ENCODE data around the gene PGPEP1. TPM values are rescaled to one million over a fixed set of nuclear protein-coding genes. Genes with fewer than 3 reads are reported as not detected.
"Not testable (repeated sequence)": the region's sequence is repeated elsewhere in the genome, so short reads cannot be mapped to it uniquely, and the experiment has no call there.

The PGPEP1 gene
- total RNA-seq, 1 experiment from 2014 or later: 27.9 TPM

GRCh38 chr19:18361646-18362045 lies 21.2 kb downstream of the PGPEP1 start:
- no peak overlapping the region for H3K27ac Mint-ChIP-seq (ENCODE audit: unreplicated experiment)
- H3K36me3 Mint-ChIP-seq (ENCODE audit: insufficient read depth, unreplicated experiment): peaks cover 65% of the 10 kb centered on the region
- CTCF ChIA-PET: no interaction called here
- no peaks in the 10 kb centered on the region for H3K9me3 Mint-ChIP-seq (ENCODE audit: low read depth, unreplicated experiment)
- no peak overlapping the region for H3K4me3 Mint-ChIP-seq (ENCODE audit: low read depth, unreplicated experiment)
- BruUV-seq (replicated peaks): no TSS peak
- no peak for DNase-seq
- H3K27me3 Mint-ChIP-seq (ENCODE audit: unreplicated experiment): no peaks in the 10 kb centered on the region
- intact Hi-C loops (cut with micrococcal nuclease; ENCODE audit: unreplicated experiment): no loop called here
- H3K4me1 Mint-ChIP-seq (ENCODE audit: low read depth, unreplicated experiment): peaks cover 24% of the 10 kb centered on the region
- TF ChIP-seq CTCF (IDR thresholded peaks at IDR 0.05; ENCODE audit: unreplicated experiment): no peak

GRCh38 chr19:18362934-18363542 lies 22.6 kb downstream of the PGPEP1 start:
- H3K27ac Mint-ChIP-seq (ENCODE audit: unreplicated experiment): no peak overlapping the region

GRCh38 chr19:18363787-18364186 lies 23.4 kb downstream of the PGPEP1 start:
- Mint-ChIP-seq H3K36me3 (ENCODE audit: insufficient read depth, unreplicated experiment) (peaks cover 53% of the 10 kb centered on the region), H3K9me3 (ENCODE audit: low read depth, unreplicated experiment) (no peaks in the 10 kb centered on the region), H3K27ac (ENCODE audit: unreplicated experiment) (no peak overlapping the region), H3K27me3 (ENCODE audit: unreplicated experiment) (no peaks in the 10 kb centered on the region), H3K4me1 (ENCODE audit: low read depth, unreplicated experiment) (peaks cover 17% of the 10 kb centered on the region), H3K4me3 (ENCODE audit: low read depth, unreplicated experiment) (no peak overlapping the region)
- no TSS peak for BruUV-seq (replicated peaks)
- no peak for TF ChIP-seq CTCF (IDR thresholded peaks at IDR 0.05; ENCODE audit: unreplicated experiment)
- DNase-seq: no peak
- intact Hi-C loops (cut with micrococcal nuclease; ENCODE audit: unreplicated experiment): no loop called here
- CTCF ChIA-PET: interaction anchor here (0.9 kb wide), 2 partner anchors 12 to 84 kb away, joined by 3 to 5 read pairs; no protein-coding TSS in a partner anchor

More at GRCh38 chr19:18362934-18363542, 22.6 kb downstream of the PGPEP1 start:
- Mint-ChIP-seq H3K27me3 (ENCODE audit: unreplicated experiment) (no peaks in the 10 kb centered on the region), H3K4me3 (ENCODE audit: low read depth, unreplicated experiment) (no peak overlapping the region), H3K9me3 (ENCODE audit: low read depth, unreplicated experiment) (no peaks in the 10 kb centered on the region), H3K4me1 (ENCODE audit: low read depth, unreplicated experiment) (peaks cover 17% of the 10 kb centered on the region), H3K36me3 (ENCODE audit: insufficient read depth, unreplicated experiment) (peaks cover 60% of the 10 kb centered on the region)
- BruUV-seq (replicated peaks): no TSS peak
- CTCF ChIA-PET: no interaction called here
- intact Hi-C loops (cut with micrococcal nuclease; ENCODE audit: unreplicated experiment): no loop called here
- TF ChIP-seq CTCF (IDR thresholded peaks at IDR 0.05; ENCODE audit: unreplicated experiment): no peak
- no peak for DNase-seq

- H3K27me3 Mint-ChIP-seq (ENCODE audit: unreplicated experiment); intact Hi-C loops (cut with micrococcal nuclease; ENCODE audit: unreplicated experiment); H3K9me3 Mint-ChIP-seq (ENCODE audit: low read depth, unreplicated experiment); DNase-seq: not testable (repeated sequence)
- Mint-ChIP-seq H3K4me3 (ENCODE audit: low read depth, unreplicated experiment) (peak overlapping the region; percentile 41), H3K4me1 (ENCODE audit: low read depth, unreplicated experiment) (peaks cover 17% of the 10 kb centered on the region), H3K27ac (ENCODE audit: unreplicated experiment) (peak overlapping the region; percentile 86), H3K36me3 (ENCODE audit: insufficient read depth, unreplicated experiment) (peaks cover 49% of the 10 kb centered on the region)
- CTCF ChIA-PET: interaction anchor here (0.6 to 0.9 kb wide), 4 partner anchors 12 to 84 kb away, joined by 3 to 5 read pairs (median 3); no protein-coding TSS in a partner anchor
- TSS peak; percentile 100 for BruUV-seq (replicated peaks)
These were observed 24.0 kb downstream of the PGPEP1 start for GRCh38 chr19:18364277-18364825.
